Breast epithelium (tissue), 3 donors: ENCODE data around the gene STXBP4.

ENCODE experiments used
- CTCF ChIP-seq, 3 donors: fragments of 450-650 bp; IDR thresholded peaks; one replicate each; pipeline ENCODE4 v1.5.1; 2016 to 2017; ENCODE audit warnings: antibody characterized with exemption in 3 of 3, mild to moderate bottlenecking in 3 of 3, moderate library complexity in 3 of 3
- POLR2A ChIP-seq: fragments of 450-650 bp; IDR thresholded peaks from one replicate; pipeline ENCODE4 v1.6.1; 2016; ENCODE audit warnings: antibody characterized with exemption, mild to moderate bottlenecking, moderate library complexity
- POLR2AphosphoS5 ChIP-seq, 3 donors: sonication (generic); formaldehyde crosslinking; IDR thresholded peaks; one replicate each; pipeline ENCODE4 v1.6.1; 2017; ENCODE audit warnings: antibody characterized with exemption in 3 of 3

GRCh38 chr17:55072898-55073297 is 104.3 kb downstream of the STXBP4 start:
- TF ChIP-seq CTCF (IDR thresholded peaks at IDR 0.05) (no peak), POLR2A (no peak), POLR2AphosphoS5 (IDR thresholded peaks at IDR 0.05) (no peak)
